OCI-LY7 (cell line): Measurements from ENCODE around the gene GNAO1. TPM values are rescaled to one million over a fixed set of nuclear protein-coding genes. Genes with fewer than 3 reads are reported as not detected.

Experiments
- BruUV-seq: library from RNA; stranded (reverse); fragments of 400-500 nt; replicated peaks from 2 replicates; lab custom pipeline; 2021; lab: Mats Ljungman, UMichigan
- CTCF ChIA-PET: fragments of 300-600 bp; sonication (Branson Sonifier 250); formaldehyde crosslinking; loops from one replicate; lab custom pipeline; 2022; ENCODE audit warnings: antibody characterized with exemption; ENCODE audit not compliant: unreplicated experiment; lab: Charles Lee
- POLR2A ChIA-PET: fragments of 300-600 bp; sonication (Branson Sonifier 250); formaldehyde crosslinking; loops from one replicate; lab custom pipeline; 2022; ENCODE audit warnings: antibody characterized with exemption; lab: Charles Lee
- DNase-seq: peaks from one replicate; pipeline ENCODE4 v3.0.0-alpha.2; 2015; ENCODE audit warnings: low spot score
- H2AFZ ChIP-seq: fragments of 200-600 bp; sonication (generic), shearing (Covaris generic); 2 replicates; pipeline ENCODE4 v1.6.1; 2014; ENCODE audit warnings: mild to moderate bottlenecking, antibody characterized with exemption, low read length, moderate library complexity
- H3K27ac ChIP-seq: fragments of 200-600 bp; sonication (generic); 2 replicates; pipeline ENCODE4 v1.5.1; 2014; ENCODE audit warnings: mixed run types, low read depth, mild to moderate bottlenecking, moderate library complexity, low read length, inconsistent platforms; ENCODE audit not compliant: poor library complexity, severe bottlenecking
- H3K36me3 ChIP-seq: fragments of 200-600 bp; sonication (generic); 2 replicates; pipeline ENCODE4 v1.6.1; 2014; ENCODE audit warnings: mild to moderate bottlenecking, antibody characterized with exemption, low read length, moderate library complexity, mixed read lengths; ENCODE audit not compliant: insufficient read depth
- H3K4me1 ChIP-seq: fragments of 200-600 bp; sonication (generic); 2 replicates; pipeline ENCODE4 v1.5.1; 2014; ENCODE audit warnings: mild to moderate bottlenecking, low read length; ENCODE audit not compliant: insufficient read depth, poor library complexity, severe bottlenecking
- H3K4me2 ChIP-seq: fragments of 200-600 bp; sonication (generic); 2 replicates; pipeline ENCODE4 v1.6.1; 2014; ENCODE audit warnings: mild to moderate bottlenecking, low read length
- H3K4me3 ChIP-seq: fragments of 200-600 bp; sonication (generic); 2 replicates; pipeline ENCODE4 v1.5.1; 2014; ENCODE audit warnings: mild to moderate bottlenecking, low read depth, low read length; ENCODE audit not compliant: poor library complexity, severe bottlenecking
- H3K79me2 ChIP-seq: fragments of 200-600 bp; sonication (generic); 2 replicates; pipeline ENCODE4 v1.6.1; 2016; ENCODE audit warnings: low read depth, mild to moderate bottlenecking, low read length, moderate library complexity, mixed read lengths; ENCODE audit not compliant: insufficient read depth
- H3K9me2 ChIP-seq: fragments of 200-600 bp; sonication (generic); 2 replicates; pipeline ENCODE4 v1.6.1; 2016; ENCODE audit warnings: mild to moderate bottlenecking, low read length, mixed read lengths; ENCODE audit not compliant: insufficient read depth
- H3K9me3 ChIP-seq: fragments of 200-600 bp; sonication (generic); 2 replicates; pipeline ENCODE4 v1.6.1; 2014; ENCODE audit warnings: mild to moderate bottlenecking, mixed run types, low read length, mixed read lengths
- H4K20me1 ChIP-seq: fragments of 200-600 bp; sonication (generic); 2 replicates; pipeline ENCODE4 v1.6.1; 2014; ENCODE audit warnings: mild to moderate bottlenecking, antibody characterized with exemption, low read length, moderate library complexity, mixed read lengths; ENCODE audit not compliant: insufficient read depth
- EZH2phosphoT487 ChIP-seq: fragments of 200-600 bp; sonication (generic); IDR thresholded peaks from 2 replicates; pipeline ENCODE4 v1.6.1; 2018; ENCODE audit warnings: low read depth, borderline replicate concordance, mild to moderate bottlenecking, mixed run types, antibody characterized with exemption, low read length, moderate library complexity, mixed read lengths
- intact Hi-C: fragments of 100-400 bp; cut with micrococcal nuclease; formaldehyde crosslinking; loops from one replicate; pipeline ENCODE4 v1.10.0; 2022; ENCODE audit not compliant: unreplicated experiment
- total RNA-seq, 2 experiments: library from RNA; depleted of rRNA in 1 of 2; stranded (reverse); fragments of >200 nt in 1 of 2; shearing (Covaris generic) in 1 of 2; gene quantifications; 2 replicates each; pipeline ENCODE4 v1.2.3, GENCODE V29; 2014 to 2022
- TF ChIP-seq, protein P1 (sequence below): fragments of 200-600 bp; sonication (generic); conservative IDR thresholded peaks from 2 replicates; pipeline ENCODE4 v1.5.1; 2014; ENCODE audit warnings: mild to moderate bottlenecking, antibody characterized with exemption, low read length, moderate library complexity, mixed read lengths

The GNAO1 gene
- total RNA-seq, 2 experiments from 2014 or later: not detected

GRCh38 chr16:56340864-56341365 lies 149.6 kb downstream of the GNAO1 start:
- intact Hi-C loops: no loop called here
- no peaks in the 10 kb centered on the region for H3K4me1 ChIP-seq
- no peak overlapping the region for H3K27ac ChIP-seq
- H4K20me1 ChIP-seq: no peaks in the 10 kb centered on the region
- no peak overlapping the region for H2AFZ ChIP-seq
- no peaks in the 10 kb centered on the region for H3K9me2 ChIP-seq
- POLR2A ChIA-PET: no interaction called here
- DNase-seq: no peak
- no TSS peak for BruUV-seq
- H3K4me2 ChIP-seq: no peak overlapping the region
- no peaks in the 10 kb centered on the region for H3K79me2 ChIP-seq
- no peaks in the 10 kb centered on the region for H3K36me3 ChIP-seq
- CTCF ChIA-PET: no interaction called here
- TF ChIP-seq, protein P1, sequence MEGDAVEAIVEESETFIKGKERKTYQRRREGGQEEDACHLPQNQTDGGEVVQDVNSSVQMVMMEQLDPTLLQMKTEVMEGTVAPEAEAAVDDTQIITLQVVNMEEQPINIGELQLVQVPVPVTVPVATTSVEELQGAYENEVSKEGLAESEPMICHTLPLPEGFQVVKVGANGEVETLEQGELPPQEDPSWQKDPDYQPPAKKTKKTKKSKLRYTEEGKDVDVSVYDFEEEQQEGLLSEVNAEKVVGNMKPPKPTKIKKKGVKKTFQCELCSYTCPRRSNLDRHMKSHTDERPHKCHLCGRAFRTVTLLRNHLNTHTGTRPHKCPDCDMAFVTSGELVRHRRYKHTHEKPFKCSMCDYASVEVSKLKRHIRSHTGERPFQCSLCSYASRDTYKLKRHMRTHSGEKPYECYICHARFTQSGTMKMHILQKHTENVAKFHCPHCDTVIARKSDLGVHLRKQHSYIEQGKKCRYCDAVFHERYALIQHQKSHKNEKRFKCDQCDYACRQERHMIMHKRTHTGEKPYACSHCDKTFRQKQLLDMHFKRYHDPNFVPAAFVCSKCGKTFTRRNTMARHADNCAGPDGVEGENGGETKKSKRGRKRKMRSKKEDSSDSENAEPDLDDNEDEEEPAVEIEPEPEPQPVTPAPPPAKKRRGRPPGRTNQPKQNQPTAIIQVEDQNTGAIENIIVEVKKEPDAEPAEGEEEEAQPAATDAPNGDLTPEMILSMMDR: no peak
- TF ChIP-seq EZH2phosphoT487: no peak
- no peaks in the 10 kb centered on the region for H3K9me3 ChIP-seq
- no peak overlapping the region for H3K4me3 ChIP-seq

DNA sequence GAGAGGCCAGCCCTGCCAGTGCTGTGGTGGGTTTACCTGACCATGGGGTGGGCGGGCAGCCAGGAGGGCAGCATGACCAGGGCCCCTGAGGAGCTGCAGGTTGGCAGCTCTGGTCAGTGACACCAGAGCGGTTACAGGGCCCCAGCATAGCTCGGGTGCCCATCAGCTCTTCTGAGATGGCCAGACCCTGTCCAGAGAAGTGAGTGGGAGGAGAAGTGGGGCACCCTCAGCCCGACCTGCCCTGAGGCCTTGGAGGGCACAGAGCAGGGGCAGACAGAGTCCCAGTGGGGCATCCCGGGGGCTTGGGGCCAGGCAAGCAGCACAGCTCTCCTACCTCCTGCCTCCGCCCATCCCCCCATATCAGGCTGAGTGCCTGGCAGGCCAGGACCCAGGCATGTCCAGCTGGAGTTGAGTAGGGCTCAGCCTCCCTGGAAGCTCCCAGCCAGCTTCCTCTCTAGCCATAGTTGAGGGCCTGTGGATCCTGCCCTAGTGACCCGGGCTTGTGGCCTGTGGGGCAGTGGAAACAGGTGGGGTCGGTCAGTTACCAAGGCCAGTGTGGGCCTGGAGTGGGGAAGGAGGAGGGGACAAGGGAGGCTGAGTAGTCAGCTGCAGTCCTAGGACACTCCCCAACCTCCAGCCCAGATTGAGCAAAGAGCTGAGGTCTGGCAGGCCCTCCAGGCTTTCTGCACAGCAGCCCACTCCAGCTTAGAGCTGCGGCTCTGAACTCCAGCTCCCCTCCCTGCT lies 150.5 kb downstream of the GNAO1 start:
- ChIA-PET CTCF (no interaction called here), POLR2A (no interaction called here)
- BruUV-seq: no TSS peak
- intact Hi-C loops: no loop called here
- H3K4me3 ChIP-seq: no peak overlapping the region
- H3K4me2 ChIP-seq: no peak overlapping the region
- no peaks in the 10 kb centered on the region for H3K79me2 ChIP-seq
- H3K9me2 ChIP-seq: no peaks in the 10 kb centered on the region
- no peaks in the 10 kb centered on the region for H3K9me3 ChIP-seq
- H3K36me3 ChIP-seq: no peaks in the 10 kb centered on the region
- no peaks in the 10 kb centered on the region for H4K20me1 ChIP-seq
- H3K4me1 ChIP-seq: no peaks in the 10 kb centered on the region
- DNase-seq: no peak
- H3K27ac ChIP-seq: no peak overlapping the region
- no peak overlapping the region for H2AFZ ChIP-seq
- TF ChIP-seq, protein P1: no peak
- TF ChIP-seq EZH2phosphoT487: no peak
